Omental fat pad (tissue), 4 donors: ENCODE data around the gene FAM200C. TPM values are rescaled to one million over a fixed set of nuclear protein-coding genes. Genes with fewer than 3 reads are reported as not detected.
A peak's percentile ranks its signal among the peaks of the same experiment; 100 is the strongest.

ENCODE experiments used
- ATAC-seq: fragments of 150-250 bp; one replicate; pipeline ENCODE4 v1.9.1; 2016; ENCODE audit warnings: mild to moderate bottlenecking, moderate library complexity; ENCODE audit not compliant: low FRiP score
- DNase-seq: peaks from one replicate; pipeline ENCODE4 v3.0.0-alpha.2; 2019; ENCODE audit warnings: low spot score
- total RNA-seq, 4 donors: library from RNA; depleted of rRNA; stranded (reverse); fragments of >200 nt; gene quantifications; one replicate each; pipeline ENCODE4 v1.1.0, GENCODE V29; 2016
- TF ChIP-seq, protein P1 (sequence below), 3 donors: fragments of 450-650 bp; IDR thresholded peaks; one replicate each; pipeline ENCODE4 v1.5.1; 2016 to 2017; ENCODE audit warnings: antibody characterized with exemption in 3 of 3, mild to moderate bottlenecking in 3 of 3, moderate library complexity in 2 of 3

Gene FAM200C
- total RNA-seq, result 1 to 10 TPM in 3 of 4 donors, under 1 TPM in 1; 0.84 to 5.7 (median 2.5) TPM

- ATAC-seq, result peak; percentile 98
- TF ChIP-seq, protein P1, sequence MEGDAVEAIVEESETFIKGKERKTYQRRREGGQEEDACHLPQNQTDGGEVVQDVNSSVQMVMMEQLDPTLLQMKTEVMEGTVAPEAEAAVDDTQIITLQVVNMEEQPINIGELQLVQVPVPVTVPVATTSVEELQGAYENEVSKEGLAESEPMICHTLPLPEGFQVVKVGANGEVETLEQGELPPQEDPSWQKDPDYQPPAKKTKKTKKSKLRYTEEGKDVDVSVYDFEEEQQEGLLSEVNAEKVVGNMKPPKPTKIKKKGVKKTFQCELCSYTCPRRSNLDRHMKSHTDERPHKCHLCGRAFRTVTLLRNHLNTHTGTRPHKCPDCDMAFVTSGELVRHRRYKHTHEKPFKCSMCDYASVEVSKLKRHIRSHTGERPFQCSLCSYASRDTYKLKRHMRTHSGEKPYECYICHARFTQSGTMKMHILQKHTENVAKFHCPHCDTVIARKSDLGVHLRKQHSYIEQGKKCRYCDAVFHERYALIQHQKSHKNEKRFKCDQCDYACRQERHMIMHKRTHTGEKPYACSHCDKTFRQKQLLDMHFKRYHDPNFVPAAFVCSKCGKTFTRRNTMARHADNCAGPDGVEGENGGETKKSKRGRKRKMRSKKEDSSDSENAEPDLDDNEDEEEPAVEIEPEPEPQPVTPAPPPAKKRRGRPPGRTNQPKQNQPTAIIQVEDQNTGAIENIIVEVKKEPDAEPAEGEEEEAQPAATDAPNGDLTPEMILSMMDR (IDR thresholded peaks at IDR 0.05), result no peak
These were observed at the start of gene FAM200C for GRCh38 chr5:160399402-160400353. FAM200C (minus strand) TSS chr5:160400054; CDS start chr5:160395490, 4,564 bp downstream.

GRCh38 chr5:160449458-160449857, 49.6 kb upstream of the FAM200C start:
- TF ChIP-seq, protein P1 (IDR thresholded peaks at IDR 0.05), result no peak
- DNase-seq (no peak), ATAC-seq (no peak)

More at GRCh38 chr5:160399402-160400353, at the start of gene FAM200C:
- peak; percentile 57 for DNase-seq

DNA sequence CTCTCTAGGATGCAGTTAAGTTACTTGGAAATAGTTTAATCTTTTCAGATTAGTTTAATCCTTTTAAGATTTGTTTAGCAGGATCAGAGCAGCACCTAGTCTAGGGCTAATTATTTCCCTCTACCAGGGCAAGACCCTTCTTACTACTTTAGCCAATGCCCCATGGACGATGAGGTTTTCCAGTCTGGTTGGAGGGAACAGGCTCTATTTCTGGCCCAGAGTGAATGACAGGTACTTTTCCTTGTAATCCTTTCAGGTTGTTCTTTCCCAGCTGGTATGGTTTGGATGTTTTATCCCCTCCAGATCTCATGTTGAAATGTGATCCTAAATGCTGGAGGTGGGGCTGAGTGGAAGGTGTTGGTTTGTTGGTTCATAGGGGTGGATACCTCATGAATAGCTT, 49.0 kb upstream of the FAM200C start:
- no peak for ATAC-seq
- TF ChIP-seq, protein P1 (IDR thresholded peaks at IDR 0.05), result no peak

GRCh38 chr5:160445751-160446150, 45.9 kb upstream of the FAM200C start:
- DNase-seq (no peak), ATAC-seq (no peak)
- TF ChIP-seq, protein P1 (IDR thresholded peaks at IDR 0.05), result no peak

More for the DNA sequence above, 49.0 kb upstream of the FAM200C start:
- no peak for DNase-seq

DNA sequence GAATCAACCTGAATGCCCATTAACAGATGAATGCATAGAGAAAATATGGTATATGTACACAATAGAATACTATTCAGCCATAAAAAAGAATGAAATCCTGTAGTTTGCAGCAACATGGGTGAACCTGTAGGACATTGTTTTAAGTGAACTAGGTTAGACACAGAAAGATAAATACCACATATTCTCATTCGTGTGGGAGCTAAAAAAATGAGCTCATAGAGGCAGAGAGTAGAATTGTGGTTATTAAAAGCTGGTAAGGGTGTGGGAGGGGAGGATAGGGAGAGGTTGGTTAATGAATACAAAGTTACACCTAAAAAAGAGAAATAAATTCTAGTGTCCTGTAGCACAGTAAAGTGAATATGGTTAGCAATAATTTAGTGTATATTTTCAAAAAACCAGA, 45.3 kb upstream of the FAM200C start:
- ATAC-seq, result no peak
- TF ChIP-seq, protein P1 (IDR thresholded peaks at IDR 0.05), result no peak
- no peak for DNase-seq

DNA sequence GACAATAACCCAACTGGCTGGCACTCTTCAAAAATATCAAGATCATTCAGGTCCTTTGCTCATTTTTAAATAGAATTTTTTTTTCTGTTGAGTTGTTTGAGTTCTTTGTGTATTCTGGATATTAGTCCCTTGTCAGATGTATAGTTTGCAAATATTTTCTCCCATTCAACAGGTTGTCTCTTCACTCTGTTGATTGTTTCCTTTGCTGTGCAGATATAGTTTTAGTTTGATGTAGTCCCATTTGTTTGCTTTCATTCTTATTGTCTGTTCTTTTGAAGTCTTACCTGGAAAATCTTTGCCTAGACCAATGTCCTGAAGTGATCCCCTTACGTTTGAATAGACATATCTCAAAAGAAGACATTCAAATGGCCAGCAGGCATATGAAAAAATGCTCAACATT, 44.6 kb upstream of the FAM200C start:
- ATAC-seq, result no peak
- TF ChIP-seq, protein P1 (IDR thresholded peaks at IDR 0.05), result no peak
- DNase-seq, result no peak
